Raji (cell line): ENCODE results near the gene EIPR1.

Source experiments
- POLR2A ChIP-seq: IDR thresholded peaks from 2 replicates; pipeline ENCODE4 v1.6.1; 2011; ENCODE audit warnings: low read depth, low read length, control low read depth; ENCODE audit not compliant: insufficient read depth

The EIPR1 gene

DNA sequence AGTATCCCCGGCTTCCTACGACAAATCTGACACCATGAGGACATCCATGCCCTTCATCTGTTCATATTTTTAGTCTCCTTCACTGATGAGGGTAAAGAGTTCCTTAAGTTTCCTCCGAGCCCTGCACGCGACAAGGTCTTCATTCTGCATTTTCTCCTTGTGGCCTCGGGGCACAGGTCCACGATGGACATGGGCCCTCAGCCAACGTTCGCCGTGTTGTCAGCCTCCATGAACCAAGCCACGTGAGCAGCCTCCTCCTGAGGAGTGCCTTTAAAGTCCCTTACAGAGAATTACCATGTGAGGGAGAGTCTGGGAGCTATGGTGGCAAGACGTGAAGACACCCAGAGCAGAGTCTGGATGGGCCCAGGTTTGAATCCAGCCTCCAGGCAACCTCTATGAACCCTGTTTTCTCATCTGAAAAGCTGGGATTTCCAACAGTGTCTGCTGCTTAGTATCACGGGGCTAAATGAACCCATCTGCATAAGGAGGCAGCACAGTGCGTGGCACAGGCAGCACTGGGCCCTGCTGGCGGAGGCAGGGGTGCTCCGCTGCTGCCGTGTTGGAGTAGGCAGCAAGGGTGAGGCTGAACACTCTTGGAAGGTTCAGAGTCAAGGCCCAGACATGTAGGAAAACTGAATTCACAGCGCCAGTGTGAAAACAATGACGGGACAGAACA, 54.1 kb downstream of the EIPR1 start:
- TF ChIP-seq POLR2A: no peak

GRCh38 chr2:3322311-3322970, 55.2 kb downstream of the EIPR1 start:
- TF ChIP-seq POLR2A: no peak

DNA sequence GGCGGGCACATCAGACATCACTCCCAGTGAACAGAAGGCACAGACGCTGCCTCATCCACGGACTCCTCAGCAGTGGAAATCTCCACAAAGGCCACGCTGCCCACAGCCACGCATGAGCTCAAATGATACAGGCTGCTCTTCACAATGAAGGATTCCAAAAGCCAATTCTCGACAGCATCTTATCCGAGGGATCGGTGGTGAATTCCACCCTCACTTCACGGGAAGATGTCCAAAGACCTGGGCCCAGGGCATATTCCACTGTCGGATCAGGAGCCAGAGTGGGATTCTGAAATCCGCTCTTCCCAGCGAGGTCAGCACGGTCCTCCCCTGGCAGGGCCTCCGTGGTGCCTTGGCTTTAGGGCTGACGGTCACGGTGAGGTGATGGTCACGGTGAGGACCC, 55.8 kb downstream of the EIPR1 start:
- no peak for TF ChIP-seq POLR2A

DNA sequence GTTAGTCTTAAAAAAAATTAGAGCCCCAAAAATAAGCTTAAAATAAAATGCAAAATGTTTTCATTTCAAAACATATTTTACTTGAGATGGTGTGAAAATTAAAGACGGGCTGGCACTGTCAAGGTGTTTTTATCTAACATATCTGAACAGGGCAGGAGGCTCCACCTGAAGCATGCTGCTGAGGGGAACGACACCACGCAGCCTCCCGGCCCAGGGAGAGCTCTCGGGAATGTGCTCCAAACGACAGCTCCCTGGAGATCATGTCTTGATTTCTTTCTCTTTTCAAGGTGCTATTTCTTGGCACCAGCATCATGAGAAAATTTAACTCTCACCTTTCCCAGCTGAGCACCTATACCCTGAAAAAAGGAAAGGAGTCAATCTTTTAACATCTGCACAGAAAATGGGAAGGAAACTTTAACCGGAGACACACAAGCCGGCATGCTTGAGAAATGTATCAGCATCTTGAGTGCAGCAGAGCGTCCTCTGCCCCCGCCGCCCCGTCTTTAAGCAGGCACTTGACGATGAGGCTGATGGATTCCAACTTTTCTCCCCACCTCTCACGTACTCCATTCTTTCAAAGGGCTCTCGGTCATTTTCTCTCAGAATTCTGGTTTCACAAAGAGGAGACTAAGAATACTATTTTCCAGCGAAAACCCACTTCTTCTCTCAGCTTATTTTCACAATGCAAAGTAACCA, 56.6 kb downstream of the EIPR1 start:
- no peak for TF ChIP-seq POLR2A

- no peak for TF ChIP-seq POLR2A
These were observed 57.7 kb downstream of the EIPR1 start for GRCh38 chr2:3319745-3320566.

DNA sequence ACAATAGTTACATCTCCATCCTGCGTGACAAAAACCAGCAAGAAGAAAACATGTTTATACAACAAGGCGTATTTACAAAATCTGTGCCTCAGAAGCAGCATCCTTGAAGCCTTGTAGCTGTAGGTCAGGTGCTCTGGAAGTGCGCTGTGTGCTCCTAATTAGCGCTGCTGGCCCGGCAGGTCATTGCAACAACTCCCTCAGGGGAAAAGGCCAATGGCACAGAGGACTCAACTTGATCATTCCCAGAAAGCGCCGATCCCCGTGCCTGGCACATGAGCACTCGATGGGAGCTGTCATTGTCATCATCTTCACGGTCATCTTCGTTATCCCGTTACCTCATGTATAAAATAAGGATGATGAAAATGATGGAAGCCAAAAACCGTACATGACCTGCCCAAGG, 58.5 kb downstream of the EIPR1 start:
- TF ChIP-seq POLR2A: no peak

- no peak for TF ChIP-seq POLR2A
These were observed 59.6 kb downstream of the EIPR1 start for GRCh38 chr2:3317871-3318590.

GRCh38 chr2:3317277-3317685, 60.3 kb downstream of the EIPR1 start:
- TF ChIP-seq POLR2A: no peak

DNA sequence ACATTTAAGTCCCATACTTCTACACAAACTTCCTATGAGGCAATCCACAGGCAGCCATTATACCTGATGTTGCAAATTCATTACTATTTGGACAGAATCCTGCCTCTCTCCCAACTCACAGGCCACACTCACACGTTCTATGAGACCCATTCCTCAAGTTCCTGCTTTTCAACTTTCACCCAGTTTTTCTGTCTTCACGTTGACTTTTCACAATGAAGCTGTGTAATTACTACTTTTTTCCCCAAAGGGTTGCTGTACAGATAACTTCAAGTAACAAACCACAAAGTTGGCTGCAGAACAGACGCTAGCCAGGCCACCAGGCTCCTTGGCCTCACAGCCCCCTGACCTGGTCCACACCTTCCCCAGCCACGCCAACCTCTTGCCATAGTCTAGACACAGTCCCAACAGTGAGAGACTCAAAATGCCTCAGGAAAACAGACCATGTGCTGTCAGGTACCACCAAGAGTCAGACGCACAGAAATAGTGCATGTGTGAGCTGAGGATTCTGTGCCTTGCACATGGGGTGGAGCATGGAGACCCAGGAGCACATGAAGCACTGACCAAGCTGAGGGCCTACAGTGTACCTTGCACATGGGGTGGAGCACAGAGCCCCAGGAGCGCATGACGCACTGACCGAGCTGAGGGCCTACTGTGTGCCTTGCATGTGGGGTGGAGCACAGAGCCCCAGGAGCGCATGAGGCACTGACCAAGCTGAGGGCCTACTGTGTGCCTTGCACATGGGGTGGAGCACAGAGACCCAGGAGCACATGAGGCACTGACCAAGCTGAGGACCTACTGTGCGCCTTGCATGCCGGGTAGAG, 61.0 kb downstream of the EIPR1 start:
- TF ChIP-seq POLR2A: no peak

DNA sequence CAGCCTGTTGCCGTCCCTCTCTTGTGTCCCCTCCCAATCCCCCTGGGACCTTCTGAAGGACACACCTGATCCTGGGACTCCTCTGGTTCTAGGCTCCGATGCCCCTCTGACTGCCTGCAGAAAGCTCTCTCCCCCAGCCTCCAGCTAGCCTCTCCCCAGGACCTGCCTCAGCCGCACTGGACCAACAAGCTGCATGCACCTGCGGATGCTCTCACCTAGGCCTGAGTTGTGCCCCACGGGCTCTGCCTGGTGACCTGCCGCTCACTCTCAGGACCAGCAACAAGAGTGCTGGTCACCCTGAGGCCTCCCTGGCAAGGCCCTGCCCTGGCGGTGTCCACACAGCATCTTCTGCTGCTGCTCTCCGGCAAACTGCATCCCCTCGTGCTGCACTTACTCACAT, 63.0 kb downstream of the EIPR1 start:
- TF ChIP-seq POLR2A: no peak

DNA sequence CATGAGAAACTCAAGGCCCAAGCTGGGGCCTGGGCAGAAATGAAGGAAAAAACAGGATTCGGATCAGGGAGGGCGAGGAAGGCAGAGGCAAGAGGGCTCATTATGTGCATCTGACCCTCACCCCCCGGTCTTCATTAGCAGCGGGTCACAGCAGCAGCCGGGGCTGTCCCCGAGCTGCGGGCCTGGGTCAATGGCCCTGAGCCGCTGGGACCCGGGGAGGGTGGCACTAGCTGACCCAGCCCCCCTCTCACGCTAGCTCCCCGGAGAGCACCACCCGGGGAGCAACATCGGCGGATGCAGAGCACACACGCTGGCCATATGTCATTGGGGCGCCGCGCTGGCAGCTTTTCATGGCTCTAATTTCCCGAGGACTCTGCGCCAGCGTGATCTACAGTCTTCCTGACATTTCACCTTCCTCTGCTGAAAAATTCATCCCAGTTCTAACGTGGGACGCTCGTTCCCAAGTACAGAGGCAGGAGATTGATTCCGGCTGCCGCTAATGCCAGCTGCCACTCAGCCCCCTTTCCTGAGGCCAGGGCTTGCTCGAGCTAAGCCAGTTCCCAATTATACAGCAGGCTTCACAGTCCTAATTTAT, 63.7 kb downstream of the EIPR1 start:
- no peak for TF ChIP-seq POLR2A

- no peak for TF ChIP-seq POLR2A
These were observed 64.9 kb downstream of the EIPR1 start for GRCh38 chr2:3312576-3313345.

GRCh38 chr2:3311601-3312000, 66.0 kb downstream of the EIPR1 start:
- no peak for TF ChIP-seq POLR2A
